AG04449 (cell line): ENCODE measurements around the gene AFAP1L2.
A peak's percentile ranks its signal among the peaks of the same experiment; 100 is the strongest.

ENCODE experiments used
- CTCF ChIA-PET: fragments of 350-600 bp; formaldehyde crosslinking; extraction: SDS; loops from one replicate; lab custom pipeline; 2021; ENCODE audit warnings: antibody characterized with exemption; lab: Yijun Ruan, JAX
- POLR2A ChIA-PET: fragments of 400-600, 350-600 bp; formaldehyde crosslinking; extraction: SDS; loops from one replicate; lab custom pipeline; 2020; ENCODE audit warnings: antibody characterized with exemption, inconsistent platforms; lab: Yijun Ruan, JAX
- DNase-seq: peaks from one replicate; pipeline ENCODE4 v3.0.0-alpha.2; 2010; ENCODE audit warnings: low read depth, low spot score
- H3K4me3 ChIP-seq: 2 replicates; pipeline ENCODE4 v1.5.1; 2011; ENCODE audit warnings: low read depth, mild to moderate bottlenecking, control low read depth, low read length
- TF ChIP-seq, protein P1 (sequence below): IDR thresholded peaks from one replicate; pipeline ENCODE4 v1.5.1; 2011; ENCODE audit warnings: mild to moderate bottlenecking, moderate library complexity, low read length, control low read depth, inconsistent platforms; ENCODE audit not compliant: insufficient read depth; ENCODE audit errors: missing control alignments

AFAP1L2 gene

DNA sequence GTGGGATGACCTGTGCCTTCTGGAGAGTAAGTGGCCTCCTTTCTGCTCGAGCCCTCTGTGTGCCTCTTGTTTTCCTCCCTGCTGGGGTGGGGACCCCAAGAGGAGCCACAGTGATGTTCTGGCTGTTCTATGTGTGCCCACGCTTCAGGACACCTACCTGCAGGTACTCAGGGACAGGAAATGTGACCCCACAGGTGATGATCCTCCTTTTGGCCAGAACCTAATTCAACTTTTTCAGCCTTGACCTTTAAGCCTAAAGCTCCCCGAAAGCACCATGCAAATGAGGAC is 95.0 kb downstream of the AFAP1L2 start:
- POLR2A ChIA-PET = no interaction called here
- no peak for DNase-seq
- no peak overlapping the region for H3K4me3 ChIP-seq
- CTCF ChIA-PET = interaction anchor here (0.6 to 1.5 kb wide), 2 partner anchors 21 to 240 kb away, joined by 3 to 4 read pairs; no protein-coding TSS in a partner anchor
- TF ChIP-seq, protein P1, sequence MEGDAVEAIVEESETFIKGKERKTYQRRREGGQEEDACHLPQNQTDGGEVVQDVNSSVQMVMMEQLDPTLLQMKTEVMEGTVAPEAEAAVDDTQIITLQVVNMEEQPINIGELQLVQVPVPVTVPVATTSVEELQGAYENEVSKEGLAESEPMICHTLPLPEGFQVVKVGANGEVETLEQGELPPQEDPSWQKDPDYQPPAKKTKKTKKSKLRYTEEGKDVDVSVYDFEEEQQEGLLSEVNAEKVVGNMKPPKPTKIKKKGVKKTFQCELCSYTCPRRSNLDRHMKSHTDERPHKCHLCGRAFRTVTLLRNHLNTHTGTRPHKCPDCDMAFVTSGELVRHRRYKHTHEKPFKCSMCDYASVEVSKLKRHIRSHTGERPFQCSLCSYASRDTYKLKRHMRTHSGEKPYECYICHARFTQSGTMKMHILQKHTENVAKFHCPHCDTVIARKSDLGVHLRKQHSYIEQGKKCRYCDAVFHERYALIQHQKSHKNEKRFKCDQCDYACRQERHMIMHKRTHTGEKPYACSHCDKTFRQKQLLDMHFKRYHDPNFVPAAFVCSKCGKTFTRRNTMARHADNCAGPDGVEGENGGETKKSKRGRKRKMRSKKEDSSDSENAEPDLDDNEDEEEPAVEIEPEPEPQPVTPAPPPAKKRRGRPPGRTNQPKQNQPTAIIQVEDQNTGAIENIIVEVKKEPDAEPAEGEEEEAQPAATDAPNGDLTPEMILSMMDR = no peak

DNA sequence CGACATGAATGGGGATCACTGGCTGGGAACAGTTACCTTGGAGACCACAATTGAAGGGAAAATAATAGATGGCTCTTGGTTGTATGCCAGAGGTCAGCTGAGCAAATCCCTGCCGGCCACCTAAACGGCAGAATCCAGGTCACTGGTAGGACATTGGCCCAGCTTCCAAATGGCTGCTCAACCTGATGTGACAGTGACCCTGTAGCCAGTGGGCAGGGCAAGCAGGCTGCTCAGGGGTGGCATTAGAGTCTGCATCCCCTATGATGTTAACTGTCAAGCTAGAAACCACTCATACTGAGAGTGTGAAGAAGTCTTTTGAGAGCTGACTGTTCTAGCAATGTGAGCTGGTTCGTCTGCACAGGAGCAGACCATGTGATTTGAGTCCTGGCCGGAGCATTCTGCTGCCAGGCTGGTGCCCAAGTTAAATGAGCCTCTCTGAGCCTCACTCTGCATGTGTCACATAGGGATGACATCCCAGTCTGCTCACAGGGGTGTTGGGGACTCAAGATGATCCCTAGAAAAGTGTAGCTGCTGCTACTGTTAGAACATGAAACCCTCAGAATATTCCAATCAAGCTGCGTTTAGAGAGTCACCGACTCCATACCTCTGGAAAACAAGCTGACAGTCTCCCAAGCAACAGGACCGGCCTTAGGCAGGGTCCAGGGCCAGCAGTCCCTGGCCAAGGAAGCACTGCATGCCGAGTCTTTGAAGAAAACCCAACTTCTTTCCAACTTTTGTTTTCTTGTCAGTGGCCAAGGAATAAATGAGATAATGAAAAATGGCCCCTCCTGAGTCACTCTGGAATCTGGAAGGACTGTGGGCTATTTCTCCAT is 95.6 kb downstream of the AFAP1L2 start:
- TF ChIP-seq, protein P1 = no peak
- DNase-seq = no peak
- CTCF ChIA-PET = interaction anchor here (0.6 to 3.0 kb wide), 5 partner anchors 8 to 240 kb away, joined by 3 to 11 read pairs (median 3); no protein-coding TSS in a partner anchor
- no peak overlapping the region for H3K4me3 ChIP-seq
- POLR2A ChIA-PET = no interaction called here

DNA sequence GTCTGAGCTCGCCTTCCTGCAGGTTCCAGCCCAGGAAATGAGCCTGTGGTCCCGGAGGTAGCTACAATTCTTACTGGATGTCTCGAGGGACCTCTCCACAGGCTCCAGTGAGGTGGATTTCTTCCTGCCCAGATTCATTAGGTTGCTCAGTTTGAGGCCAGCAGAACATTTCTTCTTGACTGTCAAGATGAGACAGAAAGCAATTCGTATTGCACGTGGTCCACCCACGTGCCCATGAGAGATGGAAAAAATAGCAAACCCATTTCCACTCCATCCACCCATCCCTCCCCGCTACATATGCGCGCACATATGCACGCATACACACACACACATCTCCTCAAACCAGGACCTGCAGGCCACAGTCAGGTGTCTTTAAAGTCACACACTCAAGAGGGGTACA is 96.6 kb downstream of the AFAP1L2 start:
- DNase-seq = no peak
- CTCF ChIA-PET = interaction anchor here (1.0 to 3.0 kb wide), 7 partner anchors 9 to 822 kb away, joined by 3 to 11 read pairs (median 6); no protein-coding TSS in a partner anchor
- no peak overlapping the region for H3K4me3 ChIP-seq
- POLR2A ChIA-PET = no interaction called here
- TF ChIP-seq, protein P1 = no peak

DNA sequence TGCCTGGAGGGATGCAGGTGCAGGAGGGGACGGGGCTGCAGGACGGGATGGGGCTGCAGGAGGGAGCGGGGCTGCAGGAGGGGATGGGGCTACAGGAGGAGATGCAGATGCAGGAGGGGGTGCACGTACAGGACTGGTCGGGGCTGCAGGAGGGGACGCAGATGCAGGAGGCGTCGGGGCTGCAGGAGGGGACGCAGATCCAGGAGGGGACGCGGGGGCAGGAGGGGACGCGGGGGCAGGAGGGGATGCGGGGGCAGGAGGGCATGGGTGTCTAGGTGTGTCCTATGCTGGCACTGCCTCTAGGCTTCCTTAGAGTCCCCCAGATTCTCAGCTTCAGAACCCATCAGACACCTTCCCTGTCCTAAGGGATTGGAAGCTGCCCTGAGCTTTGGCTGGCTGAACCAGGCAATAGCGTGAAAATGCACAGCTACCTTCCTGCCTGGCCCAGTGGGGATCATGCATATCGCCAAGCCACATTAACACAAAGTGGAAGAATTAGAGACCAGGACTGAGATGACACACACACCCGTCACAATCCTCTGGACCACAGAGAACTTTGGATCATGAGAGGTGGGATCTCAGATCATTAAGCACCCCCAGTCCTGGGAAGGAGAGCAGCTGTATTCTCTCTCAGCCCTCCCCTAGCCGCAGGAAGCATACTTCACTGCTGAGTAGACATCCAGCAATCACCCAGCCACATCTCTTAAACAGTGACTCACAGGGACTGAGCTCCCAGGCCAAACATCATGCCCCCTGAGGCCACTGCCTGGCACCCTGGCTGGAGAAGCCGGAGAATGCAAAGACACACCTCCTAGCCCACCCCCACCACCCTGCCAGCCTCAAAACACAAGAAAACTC is 98.0 kb downstream of the AFAP1L2 start:
- ChIA-PET CTCF (interaction anchor here (0.7 to 3.0 kb wide), 8 partner anchors 8 to 823 kb away, joined by 3 to 11 read pairs (median 4); no protein-coding TSS in a partner anchor), POLR2A (interaction anchor here (1.0 to 1.3 kb wide), 2 partner anchors 34 to 68 kb away, joined by 3 to 4 read pairs; no protein-coding TSS in a partner anchor)
- DNase-seq = peak; percentile 76
- TF ChIP-seq, protein P1 = no peak
- no peak overlapping the region; the same call in 1 of the 2 replicates for H3K4me3 ChIP-seq

DNA sequence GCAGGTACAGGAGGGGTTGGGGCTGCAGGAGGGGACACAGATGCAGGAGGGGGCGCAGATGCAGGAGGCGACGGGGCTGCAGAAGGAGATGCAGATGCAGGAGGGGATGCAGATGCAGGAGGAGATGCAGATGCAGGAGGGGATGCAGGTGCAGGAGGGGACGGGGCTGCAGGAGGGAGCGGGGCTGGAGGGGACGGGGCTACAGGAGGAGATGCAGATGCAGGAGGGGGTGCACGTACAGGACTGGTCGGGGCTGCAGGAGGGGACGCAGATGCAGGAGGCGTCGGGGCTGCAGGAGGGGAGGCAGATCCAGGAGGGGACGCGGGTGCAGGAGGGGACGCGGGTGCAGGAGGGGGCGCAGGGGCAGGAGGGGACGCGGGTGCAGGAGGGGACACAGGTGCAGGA is 98.8 kb downstream of the AFAP1L2 start:
- H3K4me3 ChIP-seq = no peak overlapping the region
- CTCF ChIA-PET = no interaction called here
- TF ChIP-seq, protein P1 = no peak
- no peak for DNase-seq
- POLR2A ChIA-PET = no interaction called here
